Measurements from ENCODE around the gene LMO3.

Gene LMO3

GRCh38 chr12:16506394-16506793, 99.6 kb downstream of the LMO3 start:
- TF ChIP-seq CSRNP3 (CRISPR knock-in tag; IDR thresholded peaks at IDR 0.05), result no peak
- TF ChIP-seq ZNF565 (CRISPR knock-in tag; conservative IDR thresholded peaks at IDR 0.05; ENCODE audit: low read depth), result no peak
- TF ChIP-seq TCF4 (CRISPR knock-in tag; IDR thresholded peaks at IDR 0.05; ENCODE audit: borderline replicate concordance), result no peak
- no peak for TF ChIP-seq ESRRG (CRISPR knock-in tag; IDR thresholded peaks at IDR 0.05)
- TF ChIP-seq OSR1 (CRISPR knock-in tag; IDR thresholded peaks at IDR 0.05), result no peak
- TF ChIP-seq RARB (CRISPR knock-in tag; IDR thresholded peaks at IDR 0.05), result no peak
- TF ChIP-seq ZNF70 (CRISPR knock-in tag; IDR thresholded peaks at IDR 0.05), result no peak
- no peak for TF ChIP-seq CREB5 (CRISPR knock-in tag; IDR thresholded peaks at IDR 0.05; ENCODE audit: low read depth)
- no peak for TF ChIP-seq GLIS3 (CRISPR knock-in tag; IDR thresholded peaks at IDR 0.05)
- TF ChIP-seq ZFP30 (CRISPR knock-in tag; IDR thresholded peaks at IDR 0.05), result no peak
- no peak for TF ChIP-seq ZC3H10 (CRISPR knock-in tag; IDR thresholded peaks at IDR 0.05)
- TF ChIP-seq ZFP3 (CRISPR knock-in tag; IDR thresholded peaks at IDR 0.05), result no peak
- TF ChIP-seq CSDC2 (CRISPR knock-in tag; IDR thresholded peaks at IDR 0.05), result no peak
- TF ChIP-seq PPARA (CRISPR knock-in tag; IDR thresholded peaks at IDR 0.05; ENCODE audit: borderline replicate concordance), result no peak
- no peak for TF ChIP-seq BACH2 (CRISPR knock-in tag; IDR thresholded peaks at IDR 0.05; ENCODE audit: borderline replicate concordance)
- no peak for TF ChIP-seq ARNTL (CRISPR knock-in tag; IDR thresholded peaks at IDR 0.05; ENCODE audit: borderline replicate concordance, low read depth)
- TF ChIP-seq PATZ1 (CRISPR knock-in tag; IDR thresholded peaks at IDR 0.05; ENCODE audit: borderline replicate concordance), result no peak
- no peak for TF ChIP-seq TOX (CRISPR knock-in tag; IDR thresholded peaks at IDR 0.05; ENCODE audit: borderline replicate concordance)
- ATAC-seq, result no peak

- no peak for TF ChIP-seq POU6F1 (CRISPR knock-in tag; IDR thresholded peaks at IDR 0.05; ENCODE audit: borderline replicate concordance, low read depth)
- no peak for TF ChIP-seq TSHZ2 (CRISPR knock-in tag; IDR thresholded peaks at IDR 0.05)
- ATAC-seq, result no peak
Measured at GRCh38 chr12:16504200-16504599, 101.8 kb downstream of the LMO3 start.

- ATAC-seq, result no peak
- no peak for TF ChIP-seq SNAI2 (CRISPR knock-in tag; IDR thresholded peaks at IDR 0.05)
- no peak for TF ChIP-seq TSHZ2 (CRISPR knock-in tag; IDR thresholded peaks at IDR 0.05)
- no peak for TF ChIP-seq ZC3H10 (CRISPR knock-in tag; IDR thresholded peaks at IDR 0.05)
- TF ChIP-seq PPARA (CRISPR knock-in tag; IDR thresholded peaks at IDR 0.05; ENCODE audit: borderline replicate concordance), result no peak
- no peak for TF ChIP-seq OSR1 (CRISPR knock-in tag; IDR thresholded peaks at IDR 0.05)
- no peak for TF ChIP-seq TCF4 (CRISPR knock-in tag; IDR thresholded peaks at IDR 0.05; ENCODE audit: borderline replicate concordance)
- TF ChIP-seq GLIS3 (CRISPR knock-in tag; IDR thresholded peaks at IDR 0.05), result no peak
- TF ChIP-seq CSRNP3 (CRISPR knock-in tag; IDR thresholded peaks at IDR 0.05), result no peak
- no peak for TF ChIP-seq CREB5 (CRISPR knock-in tag; IDR thresholded peaks at IDR 0.05; ENCODE audit: low read depth)
- TF ChIP-seq TOX (CRISPR knock-in tag; IDR thresholded peaks at IDR 0.05; ENCODE audit: borderline replicate concordance), result no peak
Measured at GRCh38 chr12:16499611-16500010, 106.4 kb downstream of the LMO3 start.

All from SK-N-SH treated with all-trans-retinoic acid at 6 μM for 48 hours (cell line).